GM19463 (cell line): ENCODE results near the gene C2CD4C.
"Not testable (repeated sequence)": the region's sequence is repeated elsewhere in the genome, so short reads cannot be mapped to it uniquely, and the experiment has no call there.

Experiments used
- ATAC-seq: cut with Tn5 transposase; IDR thresholded peaks from one replicate; pipeline ENCODE4 v1.9.1; 2021; ENCODE audit warnings: mild to moderate bottlenecking, moderate library complexity; ENCODE audit not compliant: unreplicated experiment

Gene C2CD4C

DNA sequence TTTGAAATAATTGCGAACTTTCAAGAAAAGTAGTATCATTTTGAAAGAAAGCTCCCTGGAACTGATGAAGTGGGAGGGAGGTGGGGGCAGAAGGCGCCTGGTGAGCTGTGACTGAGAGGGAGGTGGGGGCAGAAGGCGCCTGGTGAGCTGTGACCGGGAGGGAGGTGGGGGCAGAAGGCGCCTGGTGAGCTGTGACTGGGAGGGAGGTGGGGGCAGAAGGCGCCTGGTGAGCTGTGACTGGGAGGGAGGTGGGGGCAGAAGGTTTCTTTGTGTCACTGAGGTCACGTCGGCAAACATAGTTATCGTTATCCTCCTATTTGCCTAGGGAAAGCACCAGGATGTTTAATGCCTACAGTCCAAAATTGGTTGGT, 24.2 kb downstream of the C2CD4C start:
- ATAC-seq: no peak

DNA sequence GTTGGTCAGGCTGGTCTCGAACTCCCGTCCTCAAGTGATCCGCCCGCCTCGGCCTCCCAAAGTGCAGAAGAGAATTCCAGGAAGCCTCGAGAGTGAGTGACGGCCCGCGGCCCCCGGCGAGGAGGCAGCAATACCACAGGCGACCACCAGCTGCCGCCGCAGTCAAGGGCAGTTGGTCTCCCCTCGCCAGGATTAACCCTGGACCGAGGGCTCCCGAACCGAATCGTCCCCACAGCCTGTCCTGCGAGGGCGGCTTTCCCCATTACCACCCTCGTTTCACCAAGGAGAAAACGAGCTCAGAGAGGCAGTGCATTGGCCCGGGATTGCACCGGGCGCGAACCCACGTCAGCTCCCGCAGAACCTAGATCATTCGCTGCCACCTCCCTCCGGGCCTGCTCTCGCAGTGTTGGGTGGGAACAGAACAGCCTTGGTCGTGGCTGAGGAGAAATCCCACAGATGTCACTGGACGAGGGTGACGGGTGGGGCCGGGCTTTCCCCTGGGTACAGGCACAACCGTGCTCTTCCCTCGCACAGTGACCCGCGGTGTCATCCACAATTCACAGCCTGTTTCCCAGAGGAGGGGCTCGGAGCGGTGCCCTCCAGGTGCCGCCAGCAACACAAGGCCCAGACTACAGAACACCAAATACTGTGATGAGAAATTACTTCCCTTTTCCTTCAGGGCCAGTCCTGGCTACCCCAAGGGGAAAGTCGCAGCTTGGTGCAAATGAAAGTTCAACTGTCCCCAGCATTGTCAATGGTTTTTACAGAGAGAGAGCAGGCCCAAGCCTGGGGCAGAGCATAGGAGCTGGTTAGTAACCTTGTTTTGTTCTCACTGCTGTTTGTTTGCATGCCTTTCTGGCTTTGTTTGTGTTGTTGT, 24.8 kb downstream of the C2CD4C start:
- no peak for ATAC-seq

DNA sequence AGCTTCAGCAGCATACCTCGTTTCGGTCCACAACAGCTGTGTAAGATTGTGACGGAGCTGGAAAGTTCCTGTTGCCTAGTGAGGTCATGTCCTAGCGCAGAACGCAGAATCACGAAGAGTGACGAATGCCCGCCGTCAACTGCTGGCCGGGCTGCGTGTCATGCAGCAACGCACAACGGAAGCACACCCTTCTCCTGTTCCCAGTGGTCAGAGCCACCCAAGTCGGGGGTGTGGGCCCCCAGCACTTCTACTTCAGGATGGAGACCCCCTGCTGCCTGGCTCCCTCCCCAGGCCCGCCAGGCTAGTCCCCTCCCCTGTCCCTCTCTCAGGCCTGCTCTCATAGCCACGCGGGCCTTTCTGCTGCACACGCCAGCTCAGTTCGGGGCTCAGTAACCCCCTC, 25.9 kb downstream of the C2CD4C start:
- no peak for ATAC-seq

DNA sequence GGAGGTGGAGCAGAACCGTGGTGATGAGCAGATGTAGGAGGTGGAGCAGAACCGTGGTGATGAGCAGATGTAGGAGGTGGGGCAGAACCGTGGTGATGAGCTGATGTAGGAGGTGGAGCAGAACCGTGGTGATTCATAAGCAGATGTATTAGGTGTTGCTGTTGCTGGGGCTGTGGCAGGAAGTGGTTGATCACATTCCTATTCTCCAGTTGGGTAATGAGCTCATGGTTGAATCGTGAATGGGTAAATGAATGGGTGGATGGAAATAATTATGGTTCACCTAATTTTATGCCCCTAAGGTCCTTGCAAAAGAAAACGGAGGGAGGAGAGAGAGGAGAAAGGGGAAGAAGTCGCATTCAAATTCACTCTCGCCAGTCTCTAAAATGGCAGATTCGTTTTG, 26.4 kb downstream of the C2CD4C start:
- ATAC-seq: not testable (repeated sequence)

DNA sequence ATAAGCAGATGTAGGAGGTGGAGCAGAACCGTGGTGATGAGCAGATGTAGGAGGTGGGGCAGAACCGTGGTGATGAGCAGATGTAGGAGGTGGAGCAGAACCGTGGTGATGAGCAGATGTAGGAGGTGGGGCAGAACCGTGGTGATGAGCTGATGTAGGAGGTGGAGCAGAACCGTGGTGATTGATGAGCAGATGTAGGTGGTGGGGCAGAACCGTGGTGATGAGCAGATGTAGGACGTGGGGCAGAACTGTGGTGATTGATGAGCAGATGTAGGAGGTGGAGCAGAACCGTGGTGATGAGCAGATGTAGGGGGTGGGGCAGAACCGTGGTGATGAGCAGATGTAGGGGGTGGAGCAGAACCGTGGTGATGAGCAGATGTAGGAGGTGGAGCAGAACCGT, 27.0 kb downstream of the C2CD4C start:
- not testable (repeated sequence) for ATAC-seq

DNA sequence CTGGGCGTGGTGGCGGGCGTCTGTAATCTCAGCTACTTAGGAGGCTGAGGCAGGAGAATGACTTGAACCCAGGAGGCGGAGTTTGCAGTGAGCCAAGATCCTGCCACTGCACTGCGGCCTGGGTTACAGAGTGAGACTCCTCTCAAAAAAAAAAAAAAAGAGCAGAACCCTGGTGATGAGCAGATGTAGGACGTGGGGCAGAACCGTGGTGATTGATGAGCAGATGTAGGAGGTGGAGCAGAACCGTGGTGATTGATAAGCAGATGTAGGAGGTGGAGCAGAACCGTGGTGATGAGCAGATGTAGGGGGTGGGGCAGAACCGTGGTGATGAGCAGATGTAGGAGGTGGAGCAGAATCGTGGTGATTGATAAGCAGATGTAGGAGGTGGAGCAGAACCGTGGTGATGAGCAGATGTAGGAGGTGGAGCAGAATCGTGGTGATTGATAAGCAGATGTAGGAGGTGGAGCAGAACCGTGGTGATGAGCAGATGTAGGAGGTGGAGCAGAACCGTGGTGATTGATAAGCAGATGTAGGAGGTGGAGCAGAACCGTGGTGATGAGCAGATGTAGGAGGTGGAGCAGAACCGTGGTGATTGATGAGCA, 28.2 kb downstream of the C2CD4C start:
- ATAC-seq: not testable (repeated sequence)

DNA sequence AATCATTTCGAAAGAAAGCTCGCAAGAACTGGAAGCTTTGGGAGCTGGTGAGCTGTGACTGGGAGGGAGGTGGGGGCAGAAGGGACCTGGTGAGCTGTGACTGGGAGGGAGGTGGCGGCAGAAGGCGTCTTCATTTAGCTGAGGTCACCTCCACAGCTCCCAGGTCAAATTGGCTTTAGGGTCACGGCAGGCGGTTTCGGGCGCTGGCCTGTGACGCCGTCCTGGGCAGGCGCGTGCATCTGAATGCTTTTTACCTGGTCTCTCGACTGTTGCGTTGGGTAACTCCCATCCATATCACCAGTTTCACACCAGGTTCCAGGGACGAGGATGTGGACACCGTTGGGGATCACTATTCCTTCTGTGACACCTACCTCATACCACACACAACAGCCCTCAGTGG, 29.2 kb downstream of the C2CD4C start:
- ATAC-seq: no peak

DNA sequence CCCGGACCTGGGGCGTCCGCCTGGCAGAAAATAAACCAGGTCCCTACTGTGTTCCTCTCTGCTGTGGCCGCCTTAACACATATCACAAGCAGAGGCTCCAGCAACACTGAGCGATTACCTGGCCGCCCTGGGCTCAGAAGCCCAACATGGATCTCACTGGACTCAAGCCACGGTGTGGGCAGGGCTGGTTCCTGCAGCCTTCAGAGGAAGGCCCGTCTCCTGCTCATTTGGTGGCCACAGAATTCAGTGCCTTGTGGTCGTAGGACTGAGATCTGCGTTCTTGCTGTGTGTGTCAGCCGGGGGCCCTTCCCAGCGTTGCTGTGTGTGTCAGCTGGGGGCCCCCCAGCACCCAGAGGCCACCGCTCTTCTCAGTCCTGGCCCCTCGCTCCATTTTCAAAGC, 30.2 kb downstream of the C2CD4C start:
- ATAC-seq: no peak

DNA sequence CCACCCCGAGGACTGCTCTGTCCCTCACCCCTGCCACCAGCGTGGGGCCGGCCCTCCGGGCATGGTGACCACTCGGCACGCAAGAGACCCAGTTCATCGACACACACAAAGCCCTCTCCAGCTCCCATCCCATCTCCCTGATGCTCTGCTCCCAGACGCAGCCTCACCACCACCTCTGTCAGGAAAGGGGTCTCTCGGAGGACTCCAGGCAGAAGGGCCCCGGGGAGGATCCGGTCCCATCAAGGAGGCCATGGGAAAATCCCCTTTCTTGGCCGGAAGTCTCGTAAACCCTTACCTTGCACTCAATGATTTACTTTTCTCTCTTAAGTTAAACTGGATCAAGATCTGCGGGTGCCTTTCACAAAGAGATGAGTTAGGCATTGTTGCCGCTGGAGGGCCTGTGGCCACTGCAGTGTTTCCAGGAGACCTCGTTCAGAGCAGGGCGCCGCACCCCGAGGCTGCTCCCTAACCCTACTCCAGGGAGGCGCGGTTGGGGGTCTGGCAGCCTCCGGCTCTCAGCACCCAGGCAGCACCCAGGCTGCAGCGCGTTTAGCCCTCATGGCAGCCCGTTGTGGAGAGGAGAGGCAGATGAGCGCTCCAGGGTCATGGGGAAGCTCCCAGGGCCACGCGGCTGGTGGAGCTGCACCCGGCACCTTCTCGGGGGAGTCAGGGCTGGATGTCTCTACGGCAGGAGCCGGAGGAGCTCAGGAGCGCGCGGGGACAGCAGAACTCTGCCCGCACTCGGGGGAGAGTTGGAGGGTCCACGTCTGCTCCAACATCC, 31.0 kb downstream of the C2CD4C start:
- ATAC-seq: no peak

DNA sequence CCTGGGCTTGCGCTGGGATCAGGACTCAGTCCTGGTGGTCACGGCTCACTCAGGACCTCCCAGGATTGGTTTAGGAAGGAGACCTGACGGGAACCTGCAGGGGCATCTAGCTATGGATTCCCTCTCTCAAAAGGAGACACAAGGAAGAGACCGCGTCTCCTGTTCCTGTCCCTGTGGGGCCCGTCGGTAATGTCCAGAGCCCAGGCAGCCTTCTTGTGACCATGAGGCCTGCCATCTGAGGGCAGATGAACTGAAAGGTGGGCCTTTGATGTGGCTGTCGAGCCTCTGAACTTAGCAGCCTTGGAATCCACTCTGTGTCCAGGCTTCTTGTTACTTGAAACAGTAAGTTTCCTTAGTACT, 32.9 kb downstream of the C2CD4C start:
- no peak for ATAC-seq

DNA sequence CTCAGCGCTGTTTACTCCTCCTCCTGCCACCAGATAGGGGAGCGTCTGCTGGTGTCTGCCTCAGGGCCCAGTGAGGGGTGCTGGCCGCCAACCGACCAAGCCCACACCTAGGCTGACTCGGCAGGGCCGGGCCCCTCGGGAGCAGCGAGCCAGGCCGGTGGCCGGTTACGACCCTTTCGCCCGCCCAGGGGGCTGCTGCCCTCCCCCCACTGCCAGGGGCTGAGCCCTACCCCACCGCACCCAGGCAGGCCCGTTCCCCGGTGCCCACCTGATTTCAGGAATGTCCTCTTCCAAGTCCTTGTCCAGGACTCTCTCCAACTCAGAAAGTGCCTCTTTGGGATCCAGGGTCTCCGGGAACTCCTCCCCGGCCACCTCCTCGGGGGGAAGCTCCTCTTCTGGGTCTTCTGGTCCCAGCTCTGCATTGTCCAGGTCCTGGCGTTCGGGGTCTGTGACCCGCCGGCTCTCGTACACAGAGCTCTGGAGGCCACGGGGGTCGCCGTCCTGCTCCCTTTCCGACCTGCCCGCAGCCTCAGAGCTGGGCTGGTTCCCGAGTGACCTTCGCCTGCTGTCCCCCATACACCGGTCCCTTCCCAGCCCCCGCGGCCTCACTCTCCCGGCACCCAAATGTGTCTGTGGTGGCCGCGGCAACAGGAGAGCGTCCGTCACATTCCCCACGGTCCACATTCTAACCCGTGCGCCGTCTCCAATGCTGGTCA, 33.4 kb downstream of the C2CD4C start:
- no peak for ATAC-seq

DNA sequence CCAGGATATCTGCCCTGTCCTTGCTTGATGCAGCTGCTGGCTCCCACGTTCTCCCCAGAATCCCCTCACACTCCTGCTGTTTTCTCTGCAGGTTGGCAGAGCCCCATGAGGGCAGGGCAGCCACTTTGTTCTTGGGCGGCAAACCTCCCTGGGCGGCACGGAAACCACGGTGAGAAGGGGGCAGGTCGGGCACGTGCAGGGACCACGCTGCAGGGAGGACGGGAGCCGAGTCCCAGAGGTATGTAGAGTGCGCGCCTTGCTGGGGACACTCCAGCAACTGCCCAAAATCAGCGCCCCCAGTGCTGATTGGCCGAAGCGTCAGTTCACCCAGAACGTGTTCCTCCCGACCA, 34.1 kb downstream of the C2CD4C start:
- no peak for ATAC-seq

DNA sequence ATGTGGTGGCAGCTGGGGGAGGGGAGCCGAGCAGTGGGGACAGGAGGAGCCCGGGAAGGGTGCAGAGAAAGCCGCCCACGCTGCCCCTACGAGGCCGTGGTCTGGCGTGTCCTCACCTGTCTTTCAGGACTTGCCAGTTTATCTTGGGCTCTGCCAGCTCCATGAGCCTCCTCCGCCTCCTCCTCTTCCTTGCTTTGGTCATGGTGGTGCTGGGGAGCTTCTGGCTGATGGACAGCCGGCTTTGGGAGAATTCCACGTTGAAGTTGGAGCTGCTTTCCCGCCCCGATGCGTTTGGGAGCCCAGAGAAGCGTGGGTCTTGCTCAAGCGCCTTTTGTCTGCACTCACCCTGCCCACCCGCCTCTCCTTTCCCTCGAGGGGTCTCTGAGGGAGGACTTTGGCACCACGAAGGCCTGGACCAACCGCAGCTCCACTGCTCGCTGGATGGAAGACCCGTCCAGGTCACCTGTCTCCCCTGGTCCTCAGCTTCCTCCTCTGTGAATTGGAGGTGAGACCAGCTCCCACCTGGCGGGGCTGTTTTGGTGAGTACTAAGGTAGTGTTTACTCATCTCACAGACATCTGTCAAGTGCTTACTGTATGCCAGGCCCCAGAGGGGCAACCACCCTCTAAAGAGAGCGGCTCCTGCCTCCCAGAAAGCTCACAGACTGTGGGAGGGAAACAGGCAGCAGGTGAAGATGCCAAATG, 34.6 kb downstream of the C2CD4C start:
- ATAC-seq: no peak

DNA sequence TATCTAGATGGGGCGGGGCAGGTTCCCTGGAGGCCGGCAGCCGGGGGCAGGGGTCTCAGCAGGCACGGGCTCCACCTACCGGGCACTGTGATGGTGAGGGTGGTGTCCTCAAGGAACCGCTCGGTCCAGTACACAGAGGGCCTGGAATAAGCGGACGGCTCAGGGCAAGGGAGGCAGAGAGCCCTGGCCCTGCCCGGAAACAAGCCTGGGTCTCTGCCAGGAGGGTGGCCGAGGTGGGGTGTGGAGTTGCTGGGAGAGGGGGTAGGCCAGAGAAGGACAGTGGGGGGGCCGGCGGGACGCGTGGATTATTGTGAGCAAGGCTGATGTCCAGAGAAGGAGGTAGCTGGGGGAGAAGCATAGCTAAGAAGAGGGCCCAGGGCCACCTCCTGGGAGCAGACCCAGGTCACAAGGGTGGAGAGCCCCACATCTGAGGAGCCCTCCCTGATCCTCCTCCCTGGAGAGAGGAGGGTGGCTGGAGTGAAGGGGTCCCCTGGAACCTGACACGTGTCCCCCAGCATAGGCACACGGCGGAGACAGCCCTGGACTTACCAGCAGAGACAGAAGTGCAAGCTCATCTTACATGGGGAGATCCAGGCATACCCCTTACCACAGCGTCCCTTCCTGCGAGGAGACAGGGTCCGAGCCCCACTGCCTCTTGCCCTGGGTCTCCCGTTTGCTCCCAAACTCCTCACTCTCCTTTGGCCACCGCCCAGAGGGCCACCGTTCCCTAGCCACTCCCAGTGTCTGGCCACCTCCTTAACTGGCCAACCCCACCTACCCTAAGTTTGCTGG, 35.4 kb downstream of the C2CD4C start:
- ATAC-seq: no peak

DNA sequence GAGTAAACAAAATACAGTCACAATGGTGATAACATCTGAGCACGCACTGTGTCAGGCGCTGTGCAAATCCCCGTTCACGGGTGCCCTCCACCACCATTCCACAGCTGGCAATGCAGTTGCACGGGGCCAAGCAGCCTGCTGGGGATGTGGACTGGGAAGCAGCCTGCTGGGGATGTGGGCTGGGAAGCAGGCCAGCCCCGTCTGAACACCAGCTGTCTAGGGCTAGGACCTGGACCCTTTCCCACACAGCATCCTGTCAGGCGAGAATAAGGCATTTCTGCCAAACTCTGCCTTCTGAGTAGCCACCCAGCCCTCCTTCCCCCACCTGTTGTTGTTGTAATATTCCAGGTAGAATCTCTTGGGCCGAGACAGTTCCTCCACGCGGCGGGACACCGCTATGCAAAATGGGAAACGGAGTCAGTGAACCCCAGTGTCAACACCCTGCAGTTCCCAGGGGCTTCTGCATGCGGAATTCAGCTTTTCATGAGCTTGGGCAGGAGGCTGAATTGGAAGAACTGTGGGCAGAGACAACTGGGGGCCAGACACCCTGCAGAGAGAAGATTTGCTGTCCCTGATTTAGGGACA, 36.5 kb downstream of the C2CD4C start:
- ATAC-seq: no peak

DNA sequence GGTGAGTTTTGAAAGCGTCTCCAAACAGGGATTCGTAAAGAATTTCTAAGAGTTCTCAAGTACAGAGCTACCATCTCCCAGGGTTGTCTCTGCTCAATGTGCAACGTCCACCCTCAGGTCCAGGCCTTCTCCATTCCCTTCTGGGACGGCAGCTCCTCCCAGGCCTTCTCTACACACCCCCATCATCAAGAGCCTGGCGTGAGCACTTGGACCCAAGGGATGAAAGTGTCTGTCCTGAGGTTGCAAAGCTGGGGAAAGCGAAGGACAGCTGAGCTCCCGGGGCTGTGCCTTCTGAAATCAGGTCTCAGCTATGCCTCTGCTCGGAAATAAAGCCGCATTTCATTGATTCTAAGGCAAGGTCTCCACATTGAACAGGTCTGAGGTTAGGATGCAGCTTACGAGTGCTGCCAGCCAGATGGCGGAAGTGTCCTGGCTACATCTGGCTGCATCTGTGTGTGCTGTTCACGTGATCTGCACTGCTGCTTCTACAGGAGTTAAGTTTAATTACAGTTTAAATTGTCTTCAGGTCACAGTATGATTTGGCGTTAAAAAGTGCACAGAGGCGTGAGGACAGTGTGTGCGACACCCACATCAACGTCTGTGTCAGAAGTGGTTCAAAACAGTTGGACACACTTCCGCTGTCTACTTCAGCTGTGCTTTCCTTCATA, 37.3 kb downstream of the C2CD4C start:
- ATAC-seq: no peak

DNA sequence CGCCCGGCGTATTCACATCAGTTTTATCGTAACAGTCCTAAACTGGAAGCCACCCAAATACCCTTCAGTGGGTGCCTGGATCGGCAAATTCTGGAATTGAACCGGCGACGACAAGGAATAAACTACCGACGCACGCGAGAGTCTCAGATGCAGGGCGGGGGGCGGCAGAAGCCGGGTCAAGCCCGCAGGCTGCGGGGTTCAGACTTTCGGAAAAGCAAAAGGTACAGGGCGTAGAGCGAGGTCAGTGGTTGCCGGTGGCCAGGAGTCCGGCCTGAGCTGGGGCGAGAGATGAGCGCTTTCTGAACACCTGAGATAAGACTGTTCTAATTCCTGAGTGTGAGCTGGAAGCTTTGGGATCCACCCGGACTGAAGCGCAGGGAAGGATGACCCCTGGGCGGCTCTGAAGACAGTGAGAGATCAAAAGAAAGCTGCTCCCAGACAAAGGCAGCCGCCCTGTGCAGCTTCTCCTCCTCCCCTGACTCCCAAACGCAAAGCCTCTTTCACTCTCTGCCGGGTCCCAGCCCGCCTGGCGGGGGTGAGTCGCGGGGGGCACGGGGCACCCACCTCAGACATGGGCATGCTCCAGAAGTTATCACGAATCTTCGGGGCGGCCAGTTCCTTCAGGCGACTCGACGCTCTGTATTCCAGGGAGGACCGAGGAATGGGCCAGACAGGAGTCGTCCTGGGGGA, 38.2 kb downstream of the C2CD4C start:
- ATAC-seq: no peak

DNA sequence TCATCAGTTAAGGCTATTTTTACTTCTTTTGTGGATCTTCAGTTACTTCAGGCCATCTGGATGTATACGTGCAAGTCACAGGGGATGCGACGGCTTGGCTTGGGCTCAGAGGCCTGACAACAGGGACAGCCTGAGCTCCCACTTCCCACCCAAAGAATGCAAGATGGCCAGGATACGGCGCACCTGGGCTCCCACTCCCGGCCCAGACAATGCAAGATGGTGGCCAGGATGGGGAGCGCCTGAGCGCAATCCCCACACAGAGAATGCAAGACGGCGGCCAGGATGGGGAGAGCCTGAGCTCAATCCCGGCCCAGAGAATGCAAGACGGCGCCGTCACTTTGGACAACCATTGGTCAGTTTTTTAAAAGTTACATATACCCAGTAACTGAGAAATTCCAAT, 39.1 kb downstream of the C2CD4C start:
- ATAC-seq: no peak

DNA sequence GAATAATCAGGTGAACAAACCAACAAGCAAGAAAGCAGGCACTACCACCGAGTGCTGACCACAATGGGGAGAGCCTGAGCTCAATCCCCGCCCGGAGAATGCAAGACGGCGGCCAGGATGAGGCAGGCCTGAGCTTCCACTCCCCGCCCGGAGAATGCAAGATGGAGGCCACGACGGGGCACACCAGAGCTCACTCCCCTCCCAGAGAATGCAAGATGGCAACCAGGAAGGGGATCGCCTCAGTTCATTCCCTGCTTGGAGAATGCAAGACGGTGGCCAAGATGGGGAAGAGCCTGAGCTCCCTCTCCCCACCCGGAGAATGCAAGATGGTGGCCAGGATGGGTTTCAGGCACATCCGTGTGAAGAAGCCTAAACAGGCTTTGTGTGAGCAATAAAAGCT, 39.7 kb downstream of the C2CD4C start:
- ATAC-seq: no peak
